Thymus (tissue), 11 donors: ENCODE results near the gene NVL. TPM values are rescaled to one million over a fixed set of nuclear protein-coding genes. Genes with fewer than 3 reads are reported as not detected.

ENCODE experiments used
- DNase-seq, 9 donors: peaks; one replicate each; pipeline ENCODE4 v3.0.0-alpha.2; 2013; ENCODE audit warnings: low spot score in 9 of 9, low read depth in 6 of 9, missing footprints in 1 of 9
- H3K27ac ChIP-seq, 2 donors: one replicate each; pipeline ENCODE4 v1.5.1; 2013; ENCODE audit warnings: control low read depth in 1 of 2, low read depth in 1 of 2, low read length in 1 of 2, mild to moderate bottlenecking in 1 of 2, moderate library complexity in 1 of 2
- H3K27me3 ChIP-seq, 2 donors: one replicate each; pipeline ENCODE4 v1.5.1; 2013; ENCODE audit warnings: low read length in 1 of 2; ENCODE audit not compliant: control insufficient read depth in 2 of 2, insufficient read depth in 1 of 2
- H3K36me3 ChIP-seq, 2 donors: one replicate each; pipeline ENCODE4 v1.5.1; 2013; ENCODE audit warnings: low read length in 1 of 2, mild to moderate bottlenecking in 1 of 2, moderate library complexity in 1 of 2; ENCODE audit not compliant: control insufficient read depth in 2 of 2, insufficient read depth in 2 of 2
- H3K4me1 ChIP-seq, 2 donors: one replicate each; pipeline ENCODE4 v1.5.1; 2013; ENCODE audit warnings: low read length in 2 of 2; ENCODE audit not compliant: control insufficient read depth in 2 of 2, insufficient read depth in 2 of 2
- H3K4me3 ChIP-seq, 2 donors: one replicate each; pipeline ENCODE4 v1.5.1; 2013; ENCODE audit warnings: low read length in 2 of 2, control low read depth in 1 of 2, mild to moderate bottlenecking in 1 of 2
- H3K9me3 ChIP-seq, 2 donors: one replicate each; pipeline ENCODE4 v1.5.1; 2013; ENCODE audit warnings: low read length in 1 of 2, mild to moderate bottlenecking in 1 of 2; ENCODE audit not compliant: control insufficient read depth in 2 of 2, insufficient read depth in 1 of 2
- WGBS: extraction: QIAGEN DNeasy Blood & Tissue Kit; methylation state at CpG from one replicate; pipeline ENCODE4 v1.1.7; 2013; 5-methylcytosine and 5-hydroxymethylcytosine counted together
- polyA plus RNA-seq: library from polyadenylated mRNA; stranded (reverse); fragments of 200-250 nt; gene quantifications from one replicate; pipeline ENCODE4 v1.2.3, GENCODE V29; 2013
- total RNA-seq: library from RNA; stranded (reverse); fragments of 120-200 nt; gene quantifications from one replicate; pipeline ENCODE4 v1.2.4, GENCODE V29; 2013
- donor health status: healthy.

Gene NVL
- total and polyA plus RNA-seq, 2 donors: 26.8 to 55.1 TPM

DNA sequence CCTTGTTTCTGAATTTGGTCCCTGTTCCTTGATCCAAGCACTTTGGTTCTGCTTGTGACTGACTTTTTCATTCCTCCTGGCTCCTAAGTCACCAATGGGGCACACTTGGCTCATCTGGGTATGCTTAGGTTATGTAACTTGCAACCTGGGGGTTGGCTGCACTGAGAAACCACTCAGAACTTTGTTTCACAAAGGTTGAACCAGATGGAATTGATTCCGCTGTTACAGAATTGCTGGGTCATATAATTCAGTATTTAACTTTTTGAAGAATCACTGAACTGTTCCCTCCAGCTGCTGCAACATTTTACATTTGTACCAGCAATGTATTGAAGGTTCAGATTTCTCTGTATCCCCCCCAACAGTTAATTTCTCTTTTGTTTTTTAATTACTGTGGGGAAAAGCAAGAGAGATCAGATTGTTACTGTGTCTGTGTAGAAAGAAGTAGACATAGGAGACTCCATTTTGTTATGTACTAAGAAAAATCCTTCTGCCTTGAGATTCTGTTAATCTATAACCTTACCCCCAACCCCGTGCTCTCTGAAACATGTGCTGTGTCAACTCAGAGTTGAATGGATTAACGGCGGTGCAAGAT is 9.6 kb upstream of the NVL start:
- Histone ChIP-seq H3K4me1 (peaks cover 0 to 5% of the 10 kb centered on the region in 2 donors), H3K36me3 (no peaks in the 10 kb centered on the region), H3K27ac (no peak overlapping the region), H3K4me3 (no peak overlapping the region), H3K27me3 (peaks cover 5 to 25% of the 10 kb centered on the region in 2 donors), H3K9me3 (peaks cover 2 to 14% of the 10 kb centered on the region in 2 donors)
- DNase-seq: no peak
- 65% methylated on average over 4 of the region's 4 CpGs for WGBS

DNA sequence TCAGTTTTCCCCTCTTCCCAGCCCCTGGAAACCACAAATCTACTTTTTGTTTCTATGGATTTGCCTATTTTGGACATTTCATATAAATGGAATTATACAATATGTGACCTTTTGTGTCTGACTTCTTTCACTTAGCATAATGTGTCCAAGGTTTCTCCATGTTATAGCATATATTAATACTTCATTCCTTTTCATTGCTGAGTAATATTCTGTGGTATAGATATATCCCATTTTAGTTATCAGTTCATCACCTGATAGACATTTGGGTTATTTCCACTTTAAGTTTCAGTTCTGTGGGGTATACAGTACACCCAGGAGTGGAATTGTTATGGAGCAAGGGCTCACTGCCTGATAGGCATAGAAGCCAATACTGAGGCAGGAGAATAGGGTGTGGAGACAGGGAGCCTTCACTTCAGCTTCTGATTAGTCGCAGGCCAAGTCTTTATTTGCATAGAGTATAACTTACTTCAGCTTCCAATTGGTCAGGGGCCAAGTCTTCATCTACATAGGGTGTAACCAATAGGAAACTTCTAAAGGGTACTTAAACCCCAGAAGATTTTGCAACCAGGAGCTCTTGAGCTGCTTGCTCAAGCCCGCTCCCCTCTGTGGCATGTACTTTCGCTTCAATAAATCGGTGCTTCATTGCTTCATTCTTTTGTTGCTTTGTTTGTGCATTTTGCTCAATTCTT is 8.3 kb upstream of the NVL start:
- Histone ChIP-seq H3K9me3 (peaks cover 0 to 1% of the 10 kb centered on the region in 2 donors), H3K36me3 (no peaks in the 10 kb centered on the region), H3K27ac (no peak overlapping the region), H3K27me3 (peaks cover 5 to 25% of the 10 kb centered on the region in 2 donors), H3K4me3 (no peak overlapping the region), H3K4me1 (peaks cover 0 to 5% of the 10 kb centered on the region in 2 donors)
- no peak for DNase-seq
- WGBS: 97% methylated on average over 4 of the region's 4 CpGs

DNA sequence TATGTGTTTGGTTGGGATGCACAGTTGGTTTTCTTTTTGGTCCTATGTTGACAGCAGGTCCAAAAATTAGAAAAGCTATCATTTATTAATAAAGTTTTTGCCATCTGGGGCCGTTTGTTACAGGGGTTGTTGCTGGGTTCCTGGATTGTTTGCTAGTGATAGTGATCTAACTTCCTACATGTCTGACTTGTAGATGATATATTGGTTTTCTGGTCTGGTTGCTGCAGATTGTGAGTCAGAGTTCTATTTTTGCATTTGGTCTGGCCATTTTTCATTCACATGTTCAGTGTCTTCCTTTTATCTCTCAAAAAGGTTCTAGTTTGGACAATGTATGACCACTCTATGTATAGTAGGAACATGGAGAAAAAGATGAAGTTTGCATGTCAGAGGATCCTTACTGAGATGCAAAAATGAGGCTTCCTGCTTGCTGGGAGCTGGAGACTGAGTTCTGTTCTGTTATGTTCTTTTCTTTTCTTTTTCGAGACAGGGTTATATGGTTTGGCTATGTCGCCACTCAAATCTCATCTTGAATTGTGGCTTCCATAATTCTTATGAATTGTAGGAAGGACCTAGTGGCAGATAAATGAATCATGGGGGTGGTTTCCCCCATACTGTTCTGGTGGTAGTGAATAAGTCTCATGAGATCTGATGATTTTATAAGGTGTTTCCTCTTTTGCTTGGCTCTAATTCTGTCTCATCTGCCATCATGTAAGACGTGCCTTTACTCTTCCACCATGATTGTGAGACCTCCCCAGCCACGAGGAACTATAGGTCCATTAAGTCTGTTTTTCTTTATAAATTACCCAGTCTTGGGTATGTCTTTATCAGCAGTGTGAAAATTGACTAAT is 4.2 kb upstream of the NVL start:
- 26% methylated on average over 5 of the region's 5 CpGs for WGBS

DNA sequence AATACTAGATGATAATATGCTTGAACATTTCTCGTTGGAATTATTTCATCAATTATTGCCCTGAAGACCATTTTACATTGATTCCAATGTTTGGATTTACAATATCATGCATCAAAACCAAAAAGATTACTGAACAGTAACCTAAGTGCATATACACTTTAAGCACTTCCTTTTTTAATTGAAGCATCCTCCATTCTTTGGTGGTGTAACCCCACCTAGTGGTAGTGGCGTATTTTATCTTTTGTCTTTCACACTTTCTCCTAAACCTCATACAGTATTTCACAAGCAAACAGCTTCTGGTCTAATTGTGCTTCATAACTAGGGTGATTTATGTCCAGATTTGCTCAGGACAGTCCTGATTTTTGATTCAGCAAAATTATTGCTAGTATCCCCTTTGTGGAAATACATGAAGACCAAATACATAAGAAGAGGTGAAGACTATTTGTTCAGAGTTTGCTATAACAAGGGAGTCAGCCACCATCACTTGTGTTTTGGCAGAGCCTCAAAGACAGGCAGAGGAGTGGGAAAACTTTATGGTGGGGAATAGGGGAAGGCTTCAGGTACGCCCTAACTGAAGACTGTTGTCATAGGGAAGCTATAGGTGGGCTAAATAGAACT is 3.4 kb upstream of the NVL start:
- H3K4me3 ChIP-seq: no peak overlapping the region
- H3K9me3 ChIP-seq: no peaks in the 10 kb centered on the region
- H3K36me3 ChIP-seq: no peaks in the 10 kb centered on the region
- DNase-seq: peak in 7 of 9 donors; percentile 58 to 85 (median 68)
- no peak overlapping the region for H3K27ac ChIP-seq
- peaks cover 0 to 2% of the 10 kb centered on the region in 2 donors for H3K27me3 ChIP-seq
- WGBS: 29% methylated on average over 3 of the region's 3 CpGs
- peaks cover 6 to 15% of the 10 kb centered on the region in 2 donors for H3K4me1 ChIP-seq

More for the DNA sequence above, 4.2 kb upstream of the NVL start:
- H3K4me3 ChIP-seq: no peak overlapping the region
- H3K27ac ChIP-seq: no peak overlapping the region
- peaks cover 0 to 8% of the 10 kb centered on the region in 2 donors for H3K4me1 ChIP-seq
- DNase-seq: no peak
- H3K27me3 ChIP-seq: peaks cover 5 to 9% of the 10 kb centered on the region in 2 donors
- H3K36me3 ChIP-seq: no peaks in the 10 kb centered on the region
- no peaks in the 10 kb centered on the region for H3K9me3 ChIP-seq

DNA sequence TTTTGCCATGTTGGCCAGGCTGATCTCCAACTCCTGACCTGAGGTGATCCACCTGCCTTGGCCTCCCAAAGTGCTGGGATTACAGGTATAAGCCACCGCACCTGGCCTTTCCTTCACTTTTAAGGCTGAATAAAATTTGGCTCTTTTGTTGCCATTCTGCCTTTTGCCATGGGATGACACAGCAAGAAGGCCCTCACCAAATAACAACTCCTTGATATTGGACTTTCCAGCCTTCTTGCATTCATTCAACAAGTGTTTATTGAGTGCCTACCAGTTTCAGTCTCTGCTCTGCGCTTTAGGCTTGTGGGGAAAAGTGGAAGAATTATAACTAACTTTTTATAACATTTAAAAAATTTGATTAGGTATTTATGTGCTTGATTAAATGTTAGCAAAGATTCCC is 1.9 kb upstream of the NVL start:
- no peak for DNase-seq
- no peaks in the 10 kb centered on the region for H3K9me3 ChIP-seq
- peaks cover 0 to 4% of the 10 kb centered on the region in 2 donors for H3K36me3 ChIP-seq
- H3K4me3 ChIP-seq: no peak overlapping the region
- H3K4me1 ChIP-seq: peaks cover 6 to 15% of the 10 kb centered on the region in 2 donors
- WGBS: 98% methylated on average over 2 of the region's 2 CpGs
- no peak overlapping the region for H3K27ac ChIP-seq
- H3K27me3 ChIP-seq: no peaks in the 10 kb centered on the region

DNA sequence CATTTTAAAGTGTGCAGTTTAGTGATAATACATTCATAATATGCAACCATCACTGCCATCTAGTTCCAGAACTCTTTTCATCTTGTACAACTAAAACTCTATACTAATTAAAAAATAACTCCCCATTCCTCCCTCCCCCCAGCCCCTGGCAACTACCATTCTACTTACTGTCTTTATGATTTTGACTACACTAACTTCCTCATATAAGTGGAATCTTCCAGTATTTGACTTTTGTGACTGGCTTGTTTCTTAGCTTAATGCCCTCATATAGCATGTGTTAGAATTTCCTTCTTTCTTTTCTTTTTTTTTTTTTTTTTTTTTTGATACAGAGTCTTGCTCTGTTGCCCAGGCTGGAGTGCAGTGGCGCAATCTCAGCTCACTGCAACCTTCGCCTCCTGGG is 1.4 kb upstream of the NVL start:
- Histone ChIP-seq H3K36me3 (peaks cover 0 to 7% of the 10 kb centered on the region in 2 donors), H3K4me3 (no peak overlapping the region), H3K4me1 (peaks cover 6 to 15% of the 10 kb centered on the region in 2 donors), H3K9me3 (no peaks in the 10 kb centered on the region), H3K27me3 (no peaks in the 10 kb centered on the region), H3K27ac (no peak overlapping the region)
- no peak for DNase-seq
- WGBS: 100% methylated on average over 2 of the region's 2 CpGs

DNA sequence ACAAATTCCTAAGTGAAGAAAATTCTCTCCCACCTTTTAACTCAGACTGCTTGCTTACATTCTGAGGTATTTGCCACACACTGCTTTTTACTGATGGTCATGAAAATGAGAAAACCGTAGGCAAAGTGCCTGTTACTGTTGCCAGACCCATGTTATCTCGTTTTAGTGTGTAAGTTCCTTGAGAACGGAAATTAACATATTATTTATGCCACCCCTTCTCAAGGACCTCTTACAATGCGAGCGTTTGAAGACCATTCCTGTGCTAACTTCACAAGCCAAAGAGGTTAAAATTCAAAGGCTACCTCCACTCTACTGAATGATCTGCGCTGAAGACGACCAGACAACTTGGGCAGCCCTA is 509 bp downstream of the NVL start:
- Histone ChIP-seq H3K4me1 (peaks cover 6 to 15% of the 10 kb centered on the region in 2 donors), H3K4me3 (peak overlapping the region; percentile 86 to 89), H3K27me3 (no peaks in the 10 kb centered on the region), H3K27ac (peak overlapping the region; percentile 90 to 95), H3K9me3 (no peaks in the 10 kb centered on the region), H3K36me3 (peaks cover 0 to 11% of the 10 kb centered on the region in 2 donors)
- WGBS: under 1% methylated on average over 7 of the region's 7 CpGs
- DNase-seq: peak in 2 of 9 donors; percentile 20 to 24

DNA sequence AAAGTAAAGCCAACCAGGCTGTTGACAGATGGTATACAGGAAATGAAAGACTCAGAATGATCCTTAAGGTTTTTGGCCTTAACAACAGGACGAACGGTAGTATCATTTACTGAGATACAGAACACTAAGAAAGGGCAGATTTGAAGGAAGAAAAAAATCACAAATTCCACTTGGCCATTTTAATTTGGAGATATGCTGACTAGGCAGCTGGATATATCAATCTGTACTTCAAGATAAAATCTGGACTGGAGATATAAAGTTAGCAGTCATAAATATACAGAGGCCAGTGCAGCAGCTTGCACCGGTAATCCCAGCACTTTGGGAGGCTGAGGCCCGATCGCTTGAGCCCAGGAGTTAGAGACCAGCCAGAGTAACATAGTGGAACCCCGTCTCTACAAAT is 1.3 kb downstream of the NVL start:
- no peak overlapping the region for H3K4me3 ChIP-seq
- H3K27ac ChIP-seq: no peak overlapping the region
- no peak for DNase-seq
- H3K9me3 ChIP-seq: no peaks in the 10 kb centered on the region
- H3K27me3 ChIP-seq: no peaks in the 10 kb centered on the region
- H3K4me1 ChIP-seq: peaks cover 6 to 15% of the 10 kb centered on the region in 2 donors
- WGBS: 95% methylated on average over 6 of the region's 6 CpGs
- peaks cover 0 to 13% of the 10 kb centered on the region in 2 donors for H3K36me3 ChIP-seq
